Neutrophil (primary cell): Measurements from ENCODE around the gene LRP2.
A peak's percentile ranks its signal among the peaks of the same experiment; 100 is the strongest.
"Not testable (repeated sequence)": the region's sequence is repeated elsewhere in the genome, so short reads cannot be mapped to it uniquely, and the experiment has no call there.

ENCODE experiments used
- H3K27ac ChIP-seq: fragments of 200-600 bp; sonication (generic); 2 replicates; pipeline ENCODE4 v1.5.1; 2016; ENCODE audit warnings: mild to moderate bottlenecking, moderate library complexity
- H3K27me3 ChIP-seq: fragments of 200-600 bp; sonication (generic); 2 replicates; pipeline ENCODE4 v1.6.0; 2016; ENCODE audit warnings: mild to moderate bottlenecking
- H3K36me3 ChIP-seq: fragments of 200-600 bp; sonication (generic); 2 replicates; pipeline ENCODE4 v1.5.1; 2017
- H3K4me1 ChIP-seq, 2 experiments: fragments of 200-600 bp in 1 of 2; sonication (generic) in 1 of 2; 1 replicate in 1 of 2; 2 replicates in 1 of 2; pipeline versions ENCODE4 v1.5.1 to v1.6.1; 2013 to 2016; ENCODE audit warnings: low read depth in 1 of 2, low read length in 1 of 2, mild to moderate bottlenecking in 1 of 2, moderate library complexity in 1 of 2; ENCODE audit not compliant: control insufficient read depth in 1 of 2, insufficient read depth in 1 of 2
- H3K4me3 ChIP-seq, 2 experiments: fragments of 200-600 bp in 1 of 2; sonication (generic) in 1 of 2; 1 replicate in 1 of 2; 2 replicates in 1 of 2; pipeline ENCODE4 v1.5.1; 2013 to 2016; ENCODE audit warnings: low read depth in 1 of 2, low read length in 1 of 2, mild to moderate bottlenecking in 1 of 2, moderate library complexity in 1 of 2
- H3K9me3 ChIP-seq: fragments of 200-600 bp; sonication (generic); 2 replicates; pipeline ENCODE4 v1.5.1; 2016
- TF ChIP-seq, protein P1 (sequence below): fragments of 200-600 bp; sonication (generic); IDR thresholded peaks from 2 replicates; pipeline ENCODE4 v1.5.1; 2016; ENCODE audit warnings: antibody characterized with exemption

Gene LRP2

GRCh38 chr2:169362118-169362893 lies at the start of gene LRP2:
Gene LRP2 (minus strand): TSS chr2:169362534. CDS start chr2:169362399, 135 bp downstream.
- Histone ChIP-seq H3K9me3 (no peaks in the 10 kb centered on the region), H3K27me3 (peaks cover 80% of the 10 kb centered on the region), H3K4me3 (peak within 1 kb of the TSS; percentile 55 to 68), H3K36me3 (no peaks in the 10 kb centered on the region), H3K4me1 (peaks cover 43 to 45% of the 10 kb centered on the region in 2 experiments), H3K27ac (no peak within 1 kb of the TSS)
- TF ChIP-seq, protein P1, sequence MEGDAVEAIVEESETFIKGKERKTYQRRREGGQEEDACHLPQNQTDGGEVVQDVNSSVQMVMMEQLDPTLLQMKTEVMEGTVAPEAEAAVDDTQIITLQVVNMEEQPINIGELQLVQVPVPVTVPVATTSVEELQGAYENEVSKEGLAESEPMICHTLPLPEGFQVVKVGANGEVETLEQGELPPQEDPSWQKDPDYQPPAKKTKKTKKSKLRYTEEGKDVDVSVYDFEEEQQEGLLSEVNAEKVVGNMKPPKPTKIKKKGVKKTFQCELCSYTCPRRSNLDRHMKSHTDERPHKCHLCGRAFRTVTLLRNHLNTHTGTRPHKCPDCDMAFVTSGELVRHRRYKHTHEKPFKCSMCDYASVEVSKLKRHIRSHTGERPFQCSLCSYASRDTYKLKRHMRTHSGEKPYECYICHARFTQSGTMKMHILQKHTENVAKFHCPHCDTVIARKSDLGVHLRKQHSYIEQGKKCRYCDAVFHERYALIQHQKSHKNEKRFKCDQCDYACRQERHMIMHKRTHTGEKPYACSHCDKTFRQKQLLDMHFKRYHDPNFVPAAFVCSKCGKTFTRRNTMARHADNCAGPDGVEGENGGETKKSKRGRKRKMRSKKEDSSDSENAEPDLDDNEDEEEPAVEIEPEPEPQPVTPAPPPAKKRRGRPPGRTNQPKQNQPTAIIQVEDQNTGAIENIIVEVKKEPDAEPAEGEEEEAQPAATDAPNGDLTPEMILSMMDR: no peak

DNA sequence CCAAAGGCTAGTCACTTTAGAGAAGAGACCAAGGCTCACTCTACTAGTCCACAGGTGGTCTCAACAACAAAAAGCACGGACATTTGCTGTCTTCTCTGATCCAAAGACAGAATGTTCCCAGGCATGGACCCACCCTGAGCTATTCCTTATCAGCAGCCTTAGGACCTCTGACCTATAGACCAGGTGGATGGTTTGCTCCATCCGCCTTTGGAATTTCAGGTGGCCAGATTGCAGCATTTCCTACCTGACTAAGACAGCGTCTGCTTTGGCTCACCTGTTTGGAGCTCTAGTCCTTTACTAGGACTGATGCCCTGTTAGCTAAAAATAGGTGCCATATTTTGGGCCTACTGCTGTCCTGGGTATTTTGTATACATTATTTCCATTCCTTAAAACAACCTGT lies 44.6 kb upstream of the LRP2 start:
- no peak overlapping the region for H3K27ac ChIP-seq
- H3K36me3 ChIP-seq: no peaks in the 10 kb centered on the region
- H3K4me1 ChIP-seq: no peaks in the 10 kb centered on the region
- H3K27me3 ChIP-seq: no peaks in the 10 kb centered on the region
- no peak overlapping the region for H3K4me3 ChIP-seq
- H3K9me3 ChIP-seq: no peaks in the 10 kb centered on the region
- TF ChIP-seq, protein P1: no peak

DNA sequence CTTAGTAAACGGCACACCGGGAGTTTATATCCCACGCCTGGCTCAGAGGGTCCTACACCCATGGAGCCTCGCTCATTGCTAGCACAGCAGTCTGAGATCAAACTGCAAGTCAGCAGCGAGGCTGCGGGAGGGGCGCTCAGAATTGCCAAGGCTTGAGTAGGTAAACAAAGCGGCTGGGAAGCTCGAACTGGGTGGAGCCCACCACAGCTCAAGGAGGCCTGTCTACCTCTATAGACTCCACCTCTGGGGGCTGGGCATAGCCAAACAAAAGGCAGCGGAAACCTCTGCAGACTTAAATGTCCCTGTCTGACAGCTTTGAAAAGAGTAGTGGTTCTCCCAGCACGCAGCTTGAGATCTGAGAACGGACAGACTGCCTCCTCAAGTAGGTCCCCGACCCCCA lies 37.2 kb upstream of the LRP2 start:
- H3K4me3 ChIP-seq, H3K4me1 ChIP-seq, H3K27me3 ChIP-seq, H3K9me3 ChIP-seq, H3K27ac ChIP-seq, H3K36me3 ChIP-seq: not testable (repeated sequence)

GRCh38 chr2:169397697-169398096 lies 35.4 kb upstream of the LRP2 start:
- H3K9me3 ChIP-seq: no peaks in the 10 kb centered on the region
- H3K27ac ChIP-seq: no peak overlapping the region
- H3K4me3 ChIP-seq: no peak overlapping the region
- TF ChIP-seq, protein P1: no peak
- no peaks in the 10 kb centered on the region for H3K27me3 ChIP-seq
- H3K4me1 ChIP-seq: no peaks in the 10 kb centered on the region
- no peaks in the 10 kb centered on the region for H3K36me3 ChIP-seq

GRCh38 chr2:169395821-169396374 lies 33.6 kb upstream of the LRP2 start:
- Histone ChIP-seq H3K4me1 (no peaks in the 10 kb centered on the region), H3K27ac (no peak overlapping the region), H3K9me3 (no peaks in the 10 kb centered on the region), H3K36me3 (no peaks in the 10 kb centered on the region), H3K27me3 (no peaks in the 10 kb centered on the region), H3K4me3 (no peak overlapping the region)
- TF ChIP-seq, protein P1: no peak

- no peaks in the 10 kb centered on the region for H3K9me3 ChIP-seq
- H3K4me1 ChIP-seq: no peaks in the 10 kb centered on the region
- TF ChIP-seq, protein P1: no peak
- no peak overlapping the region for H3K4me3 ChIP-seq
- peaks cover 2% of the 10 kb centered on the region for H3K27me3 ChIP-seq
- H3K27ac ChIP-seq: no peak overlapping the region
- no peaks in the 10 kb centered on the region for H3K36me3 ChIP-seq
These were observed 30.8 kb upstream of the LRP2 start for GRCh38 chr2:169393068-169393590.
